WTC11 (cell line): ENCODE data around the gene CRYZL1.

ENCODE experiments used
- ATF1 ChIP-seq: sonication (generic); formaldehyde crosslinking; IDR thresholded peaks from 2 replicates; pipeline ENCODE4 v1.8.1; 2023; ENCODE audit warnings: mild to moderate bottlenecking, moderate library complexity, missing genetic modification reagents
- JUN ChIP-seq: sonication (generic); formaldehyde crosslinking; IDR thresholded peaks from 2 replicates; pipeline ENCODE4 v1.8.0; 2023; ENCODE audit warnings: mild to moderate bottlenecking, missing genetic modification reagents
- NR3C1 ChIP-seq: sonication (generic); formaldehyde crosslinking; conservative IDR thresholded peaks from 2 replicates; pipeline ENCODE4 v1.8.1; 2023; ENCODE audit warnings: low read depth, mild to moderate bottlenecking, missing genetic modification reagents
- TF ChIP-seq, protein P1 (sequence below): fragments of 200-600 bp; IDR thresholded peaks from 2 replicates; pipeline ENCODE4 v1.8.0; 2022; ENCODE audit warnings: antibody characterized with exemption

DNA sequence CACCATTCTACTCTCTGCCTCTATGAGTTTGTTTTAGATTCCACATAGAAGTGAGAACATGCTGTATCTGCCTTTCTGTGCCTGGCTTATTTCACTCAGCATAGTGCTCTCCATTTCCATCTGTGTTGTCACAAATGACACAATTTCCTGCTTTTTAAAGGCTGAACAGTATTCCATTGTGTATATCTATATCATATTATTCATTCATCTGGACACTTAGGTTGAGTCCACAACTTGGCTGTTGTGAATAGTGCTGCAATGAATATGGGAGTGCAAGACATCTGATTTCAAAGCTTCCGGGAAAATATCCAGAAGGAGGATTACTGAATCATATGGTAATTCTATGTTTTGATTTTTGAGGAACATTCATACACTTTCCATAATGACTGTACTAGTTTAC, 33.0 kb downstream of the CRYZL1 start:
- TF ChIP-seq, protein P1, sequence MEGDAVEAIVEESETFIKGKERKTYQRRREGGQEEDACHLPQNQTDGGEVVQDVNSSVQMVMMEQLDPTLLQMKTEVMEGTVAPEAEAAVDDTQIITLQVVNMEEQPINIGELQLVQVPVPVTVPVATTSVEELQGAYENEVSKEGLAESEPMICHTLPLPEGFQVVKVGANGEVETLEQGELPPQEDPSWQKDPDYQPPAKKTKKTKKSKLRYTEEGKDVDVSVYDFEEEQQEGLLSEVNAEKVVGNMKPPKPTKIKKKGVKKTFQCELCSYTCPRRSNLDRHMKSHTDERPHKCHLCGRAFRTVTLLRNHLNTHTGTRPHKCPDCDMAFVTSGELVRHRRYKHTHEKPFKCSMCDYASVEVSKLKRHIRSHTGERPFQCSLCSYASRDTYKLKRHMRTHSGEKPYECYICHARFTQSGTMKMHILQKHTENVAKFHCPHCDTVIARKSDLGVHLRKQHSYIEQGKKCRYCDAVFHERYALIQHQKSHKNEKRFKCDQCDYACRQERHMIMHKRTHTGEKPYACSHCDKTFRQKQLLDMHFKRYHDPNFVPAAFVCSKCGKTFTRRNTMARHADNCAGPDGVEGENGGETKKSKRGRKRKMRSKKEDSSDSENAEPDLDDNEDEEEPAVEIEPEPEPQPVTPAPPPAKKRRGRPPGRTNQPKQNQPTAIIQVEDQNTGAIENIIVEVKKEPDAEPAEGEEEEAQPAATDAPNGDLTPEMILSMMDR = no peak
- TF ChIP-seq ATF1 (CRISPR knock-in tag) (no peak), JUN (no peak), NR3C1 (CRISPR knock-in tag) (no peak)
